ENCODE results near the gene RBM12. TPM values are rescaled to one million over a fixed set of nuclear protein-coding genes. Genes with fewer than 3 reads are reported as not detected.
"Not testable (repeated sequence)": the region's sequence is repeated elsewhere in the genome, so short reads cannot be mapped to it uniquely, and the experiment has no call there.

Gene RBM12
- total and polyA plus RNA-seq, 2 donors, result 24.8 to 52.3 TPM

- Histone ChIP-seq H3K27me3 (ENCODE audit: control insufficient read depth in 2 of 2, insufficient read depth in 1 of 2, low read length in 1 of 2) (no peaks in the 10 kb centered on the region), H3K36me3 (ENCODE audit: control insufficient read depth in 2 of 2, insufficient read depth in 2 of 2, low read length in 1 of 2) (peaks cover 42 to 96% of the 10 kb centered on the region in 2 donors), H3K4me1 (ENCODE audit: control insufficient read depth in 2 of 2, insufficient read depth in 2 of 2, low read length in 2 of 2) (no peaks in the 10 kb centered on the region), H3K9me3 (ENCODE audit: control insufficient read depth in 2 of 2, insufficient read depth in 1 of 2, low read length in 1 of 2) (no peaks in the 10 kb centered on the region), H3K27ac (ENCODE audit: low read depth in 1 of 2, low read length in 1 of 2) (no peak overlapping the region), H3K4me3 (ENCODE audit: low read length in 2 of 2) (no peak overlapping the region)
- WGBS, result 94% methylated on average over 1 of the region's 1 CpG
- no peak for DNase-seq (ENCODE audit: low read depth in 6 of 9, low spot score in 9 of 9)
Measured at GRCh38 chr20:35709259-35709658, 44.6 kb upstream of the RBM12 start.

- no peaks in the 10 kb centered on the region for H3K9me3 ChIP-seq (ENCODE audit: control insufficient read depth in 2 of 2, insufficient read depth in 1 of 2, low read length in 1 of 2)
- DNase-seq (ENCODE audit: low read depth in 6 of 9, low spot score in 9 of 9), result no peak
- 94% methylated on average over 1 of the region's 1 CpG for WGBS
- no peaks in the 10 kb centered on the region for H3K4me1 ChIP-seq (ENCODE audit: control insufficient read depth in 2 of 2, insufficient read depth in 2 of 2, low read length in 2 of 2)
- H3K4me3 ChIP-seq (ENCODE audit: low read length in 2 of 2), result no peak overlapping the region
- H3K27me3 ChIP-seq (ENCODE audit: control insufficient read depth in 2 of 2, insufficient read depth in 1 of 2, low read length in 1 of 2), result no peaks in the 10 kb centered on the region
- H3K36me3 ChIP-seq (ENCODE audit: control insufficient read depth in 2 of 2, insufficient read depth in 2 of 2, low read length in 1 of 2), result peaks cover 38 to 96% of the 10 kb centered on the region in 2 donors
- no peak overlapping the region for H3K27ac ChIP-seq (ENCODE audit: low read depth in 1 of 2, low read length in 1 of 2)
Measured at GRCh38 chr20:35708502-35708901, 43.8 kb upstream of the RBM12 start.

GRCh38 chr20:35706591-35707529 is 42.2 kb upstream of the RBM12 start:
- peaks cover 34 to 95% of the 10 kb centered on the region in 2 donors for H3K36me3 ChIP-seq (ENCODE audit: control insufficient read depth in 2 of 2, insufficient read depth in 2 of 2, low read length in 1 of 2)
- not testable (repeated sequence) for H3K9me3 ChIP-seq (ENCODE audit: control insufficient read depth in 2 of 2, insufficient read depth in 1 of 2, low read length in 1 of 2); H3K4me3 ChIP-seq (ENCODE audit: low read length in 2 of 2); H3K27ac ChIP-seq (ENCODE audit: low read depth in 1 of 2, low read length in 1 of 2); DNase-seq (ENCODE audit: low read depth in 6 of 9, low spot score in 9 of 9); H3K27me3 ChIP-seq (ENCODE audit: control insufficient read depth in 2 of 2, insufficient read depth in 1 of 2, low read length in 1 of 2); H3K4me1 ChIP-seq (ENCODE audit: control insufficient read depth in 2 of 2, insufficient read depth in 2 of 2, low read length in 2 of 2)
- 99% methylated on average over 17 of the region's 17 CpGs for WGBS

- peaks cover 35 to 92% of the 10 kb centered on the region in 2 donors for H3K36me3 ChIP-seq (ENCODE audit: control insufficient read depth in 2 of 2, insufficient read depth in 2 of 2, low read length in 1 of 2)
- 98% methylated on average over 11 of the region's 11 CpGs for WGBS
- not testable (repeated sequence) for H3K27me3 ChIP-seq (ENCODE audit: control insufficient read depth in 2 of 2, insufficient read depth in 1 of 2, low read length in 1 of 2); H3K4me1 ChIP-seq (ENCODE audit: control insufficient read depth in 2 of 2, insufficient read depth in 2 of 2, low read length in 2 of 2); H3K9me3 ChIP-seq (ENCODE audit: control insufficient read depth in 2 of 2, insufficient read depth in 1 of 2, low read length in 1 of 2); H3K27ac ChIP-seq (ENCODE audit: low read depth in 1 of 2, low read length in 1 of 2); DNase-seq (ENCODE audit: low read depth in 6 of 9, low spot score in 9 of 9); H3K4me3 ChIP-seq (ENCODE audit: low read length in 2 of 2)
Measured at GRCh38 chr20:35705894-35706293, 41.2 kb upstream of the RBM12 start.

- 98% methylated on average over 5 of the region's 5 CpGs for WGBS
- no peak overlapping the region for H3K4me3 ChIP-seq (ENCODE audit: low read length in 2 of 2)
- peaks cover 35 to 84% of the 10 kb centered on the region in 2 donors for H3K36me3 ChIP-seq (ENCODE audit: control insufficient read depth in 2 of 2, insufficient read depth in 2 of 2, low read length in 1 of 2)
- DNase-seq (ENCODE audit: low read depth in 6 of 9, low spot score in 9 of 9), result no peak
- peaks cover 0 to 6% of the 10 kb centered on the region in 2 donors for H3K4me1 ChIP-seq (ENCODE audit: control insufficient read depth in 2 of 2, insufficient read depth in 2 of 2, low read length in 2 of 2)
- H3K9me3 ChIP-seq (ENCODE audit: control insufficient read depth in 2 of 2, insufficient read depth in 1 of 2, low read length in 1 of 2), result no peaks in the 10 kb centered on the region
- H3K27me3 ChIP-seq (ENCODE audit: control insufficient read depth in 2 of 2, insufficient read depth in 1 of 2, low read length in 1 of 2), result no peaks in the 10 kb centered on the region
- H3K27ac ChIP-seq (ENCODE audit: low read depth in 1 of 2, low read length in 1 of 2), result no peak overlapping the region
Measured at GRCh38 chr20:35704514-35705261, 40.0 kb upstream of the RBM12 start.

- peaks cover 32 to 68% of the 10 kb centered on the region in 2 donors for H3K36me3 ChIP-seq (ENCODE audit: control insufficient read depth in 2 of 2, insufficient read depth in 2 of 2, low read length in 1 of 2)
- H3K4me3 ChIP-seq (ENCODE audit: low read length in 2 of 2), result no peak overlapping the region
- H3K27ac ChIP-seq (ENCODE audit: low read depth in 1 of 2, low read length in 1 of 2), result no peak overlapping the region
- peaks cover 4 to 10% of the 10 kb centered on the region in 2 donors for H3K4me1 ChIP-seq (ENCODE audit: control insufficient read depth in 2 of 2, insufficient read depth in 2 of 2, low read length in 2 of 2)
- DNase-seq (ENCODE audit: low read depth in 6 of 9, low spot score in 9 of 9), result no peak
- no peaks in the 10 kb centered on the region for H3K27me3 ChIP-seq (ENCODE audit: control insufficient read depth in 2 of 2, insufficient read depth in 1 of 2, low read length in 1 of 2)
- WGBS, result 79% methylated on average over 4 of the region's 4 CpGs
- H3K9me3 ChIP-seq (ENCODE audit: control insufficient read depth in 2 of 2, insufficient read depth in 1 of 2, low read length in 1 of 2), result no peaks in the 10 kb centered on the region
Measured at GRCh38 chr20:35702824-35703695, 38.4 kb upstream of the RBM12 start.

GRCh38 chr20:35702051-35702823 is 37.5 kb upstream of the RBM12 start:
- Histone ChIP-seq H3K27ac (ENCODE audit: low read depth in 1 of 2, low read length in 1 of 2) (no peak overlapping the region), H3K9me3 (ENCODE audit: control insufficient read depth in 2 of 2, insufficient read depth in 1 of 2, low read length in 1 of 2) (no peaks in the 10 kb centered on the region), H3K27me3 (ENCODE audit: control insufficient read depth in 2 of 2, insufficient read depth in 1 of 2, low read length in 1 of 2) (no peaks in the 10 kb centered on the region), H3K4me1 (ENCODE audit: control insufficient read depth in 2 of 2, insufficient read depth in 2 of 2, low read length in 2 of 2) (peaks cover 8 to 13% of the 10 kb centered on the region in 2 donors), H3K36me3 (ENCODE audit: control insufficient read depth in 2 of 2, insufficient read depth in 2 of 2, low read length in 1 of 2) (peaks cover 32 to 63% of the 10 kb centered on the region in 2 donors), H3K4me3 (ENCODE audit: low read length in 2 of 2) (no peak overlapping the region)
- DNase-seq (ENCODE audit: low read depth in 6 of 9, low spot score in 9 of 9), result no peak
- 97% methylated on average over 12 of the region's 12 CpGs for WGBS

- WGBS, result 98% methylated on average over 7 of the region's 7 CpGs
- no peaks in the 10 kb centered on the region for H3K27me3 ChIP-seq (ENCODE audit: control insufficient read depth in 2 of 2, insufficient read depth in 1 of 2, low read length in 1 of 2)
- H3K36me3 ChIP-seq (ENCODE audit: control insufficient read depth in 2 of 2, insufficient read depth in 2 of 2, low read length in 1 of 2), result peaks cover 22 to 48% of the 10 kb centered on the region in 2 donors
- no peak overlapping the region for H3K27ac ChIP-seq (ENCODE audit: low read depth in 1 of 2, low read length in 1 of 2)
- H3K9me3 ChIP-seq (ENCODE audit: control insufficient read depth in 2 of 2, insufficient read depth in 1 of 2, low read length in 1 of 2), result no peaks in the 10 kb centered on the region
- H3K4me1 ChIP-seq (ENCODE audit: control insufficient read depth in 2 of 2, insufficient read depth in 2 of 2, low read length in 2 of 2), result peaks cover 8 to 13% of the 10 kb centered on the region in 2 donors
- no peak overlapping the region for H3K4me3 ChIP-seq (ENCODE audit: low read length in 2 of 2)
- no peak for DNase-seq (ENCODE audit: low read depth in 6 of 9, low spot score in 9 of 9)
Measured at GRCh38 chr20:35700625-35701148, 36.0 kb upstream of the RBM12 start.

Measured in thymus (tissue), 11 donors.